Measurements from ENCODE around the gene TSHZ3.

The TSHZ3 gene

GRCh38 chr19:31249217-31249616 lies 100.0 kb downstream of the TSHZ3 start:
- TF ChIP-seq CTCF (IDR thresholded peaks at IDR 0.05; ENCODE audit: extremely low read depth, missing control alignments): no peak

GRCh38 chr19:31235806-31236205 lies 113.4 kb downstream of the TSHZ3 start:
- DNase-seq (ENCODE audit: low spot score): no peak
- TF ChIP-seq CTCF (IDR thresholded peaks at IDR 0.05; ENCODE audit: extremely low read depth, missing control alignments): no peak

More at GRCh38 chr19:31249217-31249616, 100.0 kb downstream of the TSHZ3 start:
- DNase-seq (ENCODE audit: low spot score): no peak

- TF ChIP-seq CTCF (IDR thresholded peaks at IDR 0.05; ENCODE audit: extremely low read depth, missing control alignments): no peak
- DNase-seq (ENCODE audit: low spot score): no peak
These were observed 115.9 kb downstream of the TSHZ3 start for GRCh38 chr19:31233295-31233800.

GRCh38 chr19:31232871-31233270 lies 116.4 kb downstream of the TSHZ3 start:
- no peak for TF ChIP-seq CTCF (IDR thresholded peaks at IDR 0.05; ENCODE audit: extremely low read depth, missing control alignments)
- DNase-seq (ENCODE audit: low spot score): no peak

GRCh38 chr19:31232180-31232579 lies 117.1 kb downstream of the TSHZ3 start:
- DNase-seq (ENCODE audit: low spot score): no peak
- TF ChIP-seq CTCF (IDR thresholded peaks at IDR 0.05; ENCODE audit: extremely low read depth, missing control alignments): no peak

- no peak for DNase-seq (ENCODE audit: low spot score)
These were observed 118.0 kb downstream of the TSHZ3 start for GRCh38 chr19:31231237-31231636.

More at GRCh38 chr19:31231237-31231636, 118.0 kb downstream of the TSHZ3 start:
- TF ChIP-seq CTCF (IDR thresholded peaks at IDR 0.05; ENCODE audit: extremely low read depth, missing control alignments): no peak

Data from GM20000 (cell line).